Natural killer cell (primary cell): ENCODE results near the gene HCK. TPM values are rescaled to one million over a fixed set of nuclear protein-coding genes. Genes with fewer than 3 reads are reported as not detected.

ENCODE experiments used
- ATAC-seq, 3 donors: fragments of 150-1000 bp in 2 of 3; fragments of 200-7000 bp in 1 of 3; cut with Tn5 transposase; 1 replicate in 1 of 3; 2 replicates in 2 of 3; pipeline ENCODE4 v1.10.0; 2021; ENCODE audit warnings: mild to moderate bottlenecking in 2 of 3, moderate library complexity in 2 of 3
- DNase-seq, 2 donors: peaks; one replicate each; pipeline versions ENCODE4 v3.0.0 to v3.0.0-alpha.2; 2013 to 2021; ENCODE audit warnings: mixed read lengths in 1 of 2
- H3K27ac ChIP-seq: one replicate; pipeline ENCODE4 v1.5.1; 2013; ENCODE audit warnings: mild to moderate bottlenecking, low read length
- H3K27me3 ChIP-seq: one replicate; pipeline ENCODE4 v1.6.1; 2013; ENCODE audit warnings: low read length; ENCODE audit not compliant: control insufficient read depth, insufficient read depth
- H3K36me3 ChIP-seq: one replicate; pipeline ENCODE4 v1.6.1; 2013; ENCODE audit warnings: low read length; ENCODE audit not compliant: control insufficient read depth, insufficient read depth
- H3K4me1 ChIP-seq: one replicate; pipeline ENCODE4 v1.6.1; 2013; ENCODE audit warnings: low read length; ENCODE audit not compliant: control insufficient read depth, insufficient read depth
- H3K4me3 ChIP-seq: one replicate; pipeline ENCODE4 v1.5.1; 2013; ENCODE audit warnings: low read length
- H3K9me3 ChIP-seq: one replicate; pipeline ENCODE4 v1.6.1; 2013; ENCODE audit warnings: low read length; ENCODE audit not compliant: control insufficient read depth, insufficient read depth
- H3K27ac Mint-ChIP-seq, 2 donors: one replicate each; pipeline ENCODE4 v1.8.0; 2022; ENCODE audit warnings: mild to moderate bottlenecking in 2 of 2, mixed read lengths in 2 of 2, moderate library complexity in 1 of 2
- H3K27me3 Mint-ChIP-seq, 2 donors: one replicate each; pipeline ENCODE4 v1.8.0; 2022; ENCODE audit warnings: low read depth in 2 of 2, mixed read lengths in 2 of 2
- H3K36me3 Mint-ChIP-seq: one replicate; pipeline ENCODE4 v1.8.0; 2022; ENCODE audit warnings: mixed read lengths
- H3K4me1 Mint-ChIP-seq, 2 donors: one replicate each; pipeline ENCODE4 v1.8.0; 2022; ENCODE audit warnings: mixed read lengths in 2 of 2
- H3K4me3 Mint-ChIP-seq: one replicate; pipeline ENCODE4 v1.8.0; 2022; ENCODE audit warnings: mild to moderate bottlenecking, moderate library complexity, mixed read lengths
- H3K9me3 Mint-ChIP-seq, 2 donors: one replicate each; pipeline ENCODE4 v1.8.0; 2022; ENCODE audit warnings: mixed read lengths in 2 of 2
- WGBS: methylation state at CpG from one replicate; pipeline ENCODE4 v1.1.7; 2013; ENCODE audit warnings: missing lambda C conversion rate; ENCODE audit not compliant: insufficient coverage; 5-methylcytosine and 5-hydroxymethylcytosine counted together
- intact Hi-C: fragments of 100-400 bp; cut with micrococcal nuclease; formaldehyde crosslinking; loops from one replicate; pipeline ENCODE4 v1.14.2; 2022
- total RNA-seq, 4 donors: library from RNA; stranded (reverse); fragments of 120-200 nt in 1 of 4; gene quantifications; one replicate each; pipeline versions ENCODE4 v1.2.3 to v1.2.4, GENCODE V29; 2013 to 2022
- TF ChIP-seq, protein P1 (sequence below): fragments of 200-600 bp; IDR thresholded peaks from one replicate; pipeline ENCODE4 v1.8.0; 2022; ENCODE audit warnings: antibody characterized with exemption

Gene HCK
- total RNA-seq, 3 donors from 2014 or later (not counting 1 experiment from before 2014, with no cell fraction given) = 6.3 to 31.6 (median 12.4) TPM

DNA sequence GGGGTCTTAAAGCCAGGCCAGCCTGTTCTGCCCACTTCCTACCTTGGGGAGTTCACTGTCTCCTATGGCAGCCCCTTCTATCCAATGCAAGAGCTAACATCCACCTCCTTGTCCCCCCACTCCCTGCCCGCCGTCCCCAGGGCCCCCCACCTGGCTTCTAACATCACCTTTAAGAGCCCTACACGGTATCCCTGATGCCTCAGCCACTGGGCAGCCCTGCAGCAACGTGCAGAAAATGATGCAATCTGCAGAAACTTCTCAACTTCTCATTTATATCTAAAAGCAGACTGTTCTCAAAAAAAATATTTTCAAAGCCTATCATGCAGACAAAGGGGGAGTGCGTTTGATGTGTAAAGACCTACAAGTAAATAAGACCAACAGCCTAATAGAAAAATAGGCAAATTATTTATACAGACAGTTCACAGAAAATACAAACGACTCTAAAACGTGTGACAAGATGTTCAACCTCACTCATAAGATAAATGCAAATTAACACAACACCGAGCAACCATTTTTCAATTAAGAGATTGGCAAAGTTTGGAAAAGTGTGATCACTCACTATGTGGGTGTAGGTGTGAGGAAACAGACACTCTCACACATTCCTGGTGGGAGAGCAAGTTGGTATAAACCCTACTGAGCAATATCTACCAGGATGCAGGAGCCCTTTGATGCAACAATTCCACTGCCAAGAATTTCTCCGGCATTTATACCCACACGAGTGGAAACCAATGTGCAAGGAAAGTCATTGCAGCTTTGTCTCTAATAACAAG is 15.1 kb upstream of the HCK start:
- H3K27ac Mint-ChIP-seq = no peak overlapping the region
- H3K36me3 ChIP-seq = no peaks in the 10 kb centered on the region
- H3K4me1 Mint-ChIP-seq = no peaks in the 10 kb centered on the region
- no peak overlapping the region for H3K4me3 Mint-ChIP-seq
- peaks cover 40 to 48% of the 10 kb centered on the region in 2 donors for H3K27me3 Mint-ChIP-seq
- no peaks in the 10 kb centered on the region for H3K36me3 Mint-ChIP-seq
- no peaks in the 10 kb centered on the region for H3K9me3 Mint-ChIP-seq
- intact Hi-C loops = no loop called here
- H3K4me1 ChIP-seq = peaks cover 15% of the 10 kb centered on the region
- H3K27me3 ChIP-seq = no peaks in the 10 kb centered on the region
- DNase-seq (no peak), ATAC-seq (no peak)
- WGBS = 69% methylated on average over 8 of the region's 10 CpGs
- no peak overlapping the region for H3K4me3 ChIP-seq
- TF ChIP-seq, protein P1, sequence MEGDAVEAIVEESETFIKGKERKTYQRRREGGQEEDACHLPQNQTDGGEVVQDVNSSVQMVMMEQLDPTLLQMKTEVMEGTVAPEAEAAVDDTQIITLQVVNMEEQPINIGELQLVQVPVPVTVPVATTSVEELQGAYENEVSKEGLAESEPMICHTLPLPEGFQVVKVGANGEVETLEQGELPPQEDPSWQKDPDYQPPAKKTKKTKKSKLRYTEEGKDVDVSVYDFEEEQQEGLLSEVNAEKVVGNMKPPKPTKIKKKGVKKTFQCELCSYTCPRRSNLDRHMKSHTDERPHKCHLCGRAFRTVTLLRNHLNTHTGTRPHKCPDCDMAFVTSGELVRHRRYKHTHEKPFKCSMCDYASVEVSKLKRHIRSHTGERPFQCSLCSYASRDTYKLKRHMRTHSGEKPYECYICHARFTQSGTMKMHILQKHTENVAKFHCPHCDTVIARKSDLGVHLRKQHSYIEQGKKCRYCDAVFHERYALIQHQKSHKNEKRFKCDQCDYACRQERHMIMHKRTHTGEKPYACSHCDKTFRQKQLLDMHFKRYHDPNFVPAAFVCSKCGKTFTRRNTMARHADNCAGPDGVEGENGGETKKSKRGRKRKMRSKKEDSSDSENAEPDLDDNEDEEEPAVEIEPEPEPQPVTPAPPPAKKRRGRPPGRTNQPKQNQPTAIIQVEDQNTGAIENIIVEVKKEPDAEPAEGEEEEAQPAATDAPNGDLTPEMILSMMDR = no peak
- H3K27ac ChIP-seq = no peak overlapping the region
- peaks cover 4% of the 10 kb centered on the region for H3K9me3 ChIP-seq

- H3K9me3 ChIP-seq = peaks cover 4% of the 10 kb centered on the region
- H3K9me3 Mint-ChIP-seq = no peaks in the 10 kb centered on the region
- TF ChIP-seq, protein P1 = no peak
Measured at GRCh38 chr20:32037929-32038328, 14.1 kb upstream of the HCK start.

DNA sequence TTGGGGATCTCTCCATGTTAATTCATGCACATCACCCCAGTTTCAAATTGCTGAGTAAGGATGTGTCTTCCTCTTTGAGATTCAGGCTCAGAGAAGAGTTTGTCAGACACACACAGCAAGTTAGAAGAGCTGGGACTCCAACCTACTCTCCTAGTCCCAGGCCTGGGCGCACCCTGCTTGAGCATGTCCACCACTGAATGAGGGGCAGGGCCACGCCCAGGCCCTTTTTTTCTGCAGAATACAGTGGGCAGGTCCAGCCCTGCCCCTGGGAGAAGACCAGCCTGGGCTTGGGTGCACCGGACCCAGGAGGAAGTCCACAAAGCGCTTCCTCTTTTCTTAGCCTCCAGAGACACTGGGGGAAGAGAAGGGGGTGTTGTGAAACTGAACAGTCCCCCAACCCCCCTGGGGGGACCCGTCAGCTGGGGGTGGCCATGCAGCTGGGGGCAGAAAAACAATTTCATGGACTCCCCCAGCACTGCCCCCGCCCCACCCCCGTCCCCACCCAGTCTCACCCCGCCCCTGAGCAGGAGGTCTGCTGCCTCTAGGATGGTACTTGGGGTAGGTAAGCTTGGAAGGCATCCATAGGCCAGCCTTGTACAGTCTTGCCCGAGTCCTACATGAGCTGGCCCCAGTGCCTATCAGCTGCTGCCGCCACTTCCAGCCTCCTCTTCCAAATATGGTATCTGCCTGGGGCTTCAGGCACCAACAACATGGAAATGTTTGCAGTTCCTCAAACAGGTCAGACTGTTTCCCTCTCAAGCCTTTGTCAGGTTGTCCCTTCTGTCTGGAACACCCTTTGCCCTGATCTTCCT is 11.7 kb upstream of the HCK start:
- TF ChIP-seq, protein P1 = no peak
- Histone ChIP-seq H3K27me3 (no peaks in the 10 kb centered on the region), H3K27ac (peak overlapping the region; percentile 8), H3K9me3 (peaks cover 4% of the 10 kb centered on the region), H3K4me1 (peaks cover 7% of the 10 kb centered on the region), H3K4me3 (no peak overlapping the region), H3K36me3 (no peaks in the 10 kb centered on the region)
- ATAC-seq (peak in 2 of 3 donors; percentile 22 to 71), DNase-seq (no peak)
- H3K9me3 Mint-ChIP-seq = no peaks in the 10 kb centered on the region
- no peaks in the 10 kb centered on the region for H3K36me3 Mint-ChIP-seq
- no peak overlapping the region for H3K4me3 Mint-ChIP-seq
- 13% methylated on average over 5 of the region's 10 CpGs for WGBS
- no peak overlapping the region for H3K27ac Mint-ChIP-seq
- H3K27me3 Mint-ChIP-seq = peaks cover 31 to 38% of the 10 kb centered on the region in 2 donors
- intact Hi-C loops = no loop called here
- no peaks in the 10 kb centered on the region for H3K4me1 Mint-ChIP-seq

More at GRCh38 chr20:32037929-32038328, 14.1 kb upstream of the HCK start:
- intact Hi-C loops = no loop called here
- no peaks in the 10 kb centered on the region for H3K27me3 ChIP-seq
- Mint-ChIP-seq H3K27ac (no peak overlapping the region), H3K4me1 (no peaks in the 10 kb centered on the region), H3K27me3 (peaks cover 33 to 47% of the 10 kb centered on the region in 2 donors), H3K4me3 (no peak overlapping the region), H3K36me3 (no peaks in the 10 kb centered on the region)
- H3K27ac ChIP-seq = no peak overlapping the region
- ATAC-seq (no peak), DNase-seq (no peak)
- peaks cover 15% of the 10 kb centered on the region for H3K4me1 ChIP-seq
- H3K4me3 ChIP-seq = no peak overlapping the region
- no peaks in the 10 kb centered on the region for H3K36me3 ChIP-seq
- WGBS = 68% methylated on average over 3 of the region's 4 CpGs
